ENCODE data around the gene ACAD8. TPM values are rescaled to one million over a fixed set of nuclear protein-coding genes. Genes with fewer than 3 reads are reported as not detected.
A peak's percentile ranks its signal among the peaks of the same experiment; 100 is the strongest.

The ACAD8 gene
- total and polyA plus RNA-seq, 12 donors: 21.6 to 52.2 (median 38.7) TPM

DNA sequence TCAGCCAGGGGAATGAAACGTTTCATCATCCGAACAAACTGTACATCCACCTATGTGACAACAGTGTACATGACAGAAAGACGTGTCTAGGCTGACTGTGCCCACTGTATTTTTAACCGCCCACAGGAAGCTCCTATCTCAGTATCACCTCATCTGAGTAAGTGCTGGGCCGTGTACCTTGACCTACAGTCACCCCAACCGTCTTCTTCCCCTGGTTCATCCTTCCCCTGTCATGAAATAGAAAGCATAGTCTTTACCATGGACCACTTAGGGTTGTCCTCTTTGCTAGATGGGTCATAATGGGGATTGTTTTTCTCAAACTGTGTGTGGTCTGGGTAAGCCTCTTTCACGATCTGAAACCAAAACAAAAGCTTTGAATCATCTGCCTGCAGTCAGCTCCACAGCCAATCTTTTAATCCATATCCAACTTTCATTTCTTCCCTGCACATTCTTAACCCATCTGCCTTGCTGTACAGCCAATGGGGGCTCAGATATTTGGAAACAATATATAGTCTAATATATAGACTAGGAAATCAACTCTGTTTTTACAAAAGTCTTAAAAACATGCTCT is 4.4 kb upstream of the ACAD8 start:
- WGBS, 2 donors: 62 to 68% methylated on average over 7 of the region's 7 CpGs
- DNase-seq (no peak), ATAC-seq (no peak)
- TF ChIP-seq, protein P1, sequence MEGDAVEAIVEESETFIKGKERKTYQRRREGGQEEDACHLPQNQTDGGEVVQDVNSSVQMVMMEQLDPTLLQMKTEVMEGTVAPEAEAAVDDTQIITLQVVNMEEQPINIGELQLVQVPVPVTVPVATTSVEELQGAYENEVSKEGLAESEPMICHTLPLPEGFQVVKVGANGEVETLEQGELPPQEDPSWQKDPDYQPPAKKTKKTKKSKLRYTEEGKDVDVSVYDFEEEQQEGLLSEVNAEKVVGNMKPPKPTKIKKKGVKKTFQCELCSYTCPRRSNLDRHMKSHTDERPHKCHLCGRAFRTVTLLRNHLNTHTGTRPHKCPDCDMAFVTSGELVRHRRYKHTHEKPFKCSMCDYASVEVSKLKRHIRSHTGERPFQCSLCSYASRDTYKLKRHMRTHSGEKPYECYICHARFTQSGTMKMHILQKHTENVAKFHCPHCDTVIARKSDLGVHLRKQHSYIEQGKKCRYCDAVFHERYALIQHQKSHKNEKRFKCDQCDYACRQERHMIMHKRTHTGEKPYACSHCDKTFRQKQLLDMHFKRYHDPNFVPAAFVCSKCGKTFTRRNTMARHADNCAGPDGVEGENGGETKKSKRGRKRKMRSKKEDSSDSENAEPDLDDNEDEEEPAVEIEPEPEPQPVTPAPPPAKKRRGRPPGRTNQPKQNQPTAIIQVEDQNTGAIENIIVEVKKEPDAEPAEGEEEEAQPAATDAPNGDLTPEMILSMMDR (IDR thresholded peaks at IDR 0.05): no peak
- Histone ChIP-seq H3K9me3 (no peaks in the 10 kb centered on the region), H3K27me3 (no peaks in the 10 kb centered on the region), H3K36me3 (peaks cover 0 to 77% (median 59%) of the 10 kb centered on the region in 9 donors), H3K4me3 (no peak overlapping the region), H3K27ac (no peak overlapping the region), H3K4me1 (peaks cover 7 to 23% (median 14%) of the 10 kb centered on the region in 9 donors)
- intact Hi-C loops (cut with DNase I): no loop called here

DNA sequence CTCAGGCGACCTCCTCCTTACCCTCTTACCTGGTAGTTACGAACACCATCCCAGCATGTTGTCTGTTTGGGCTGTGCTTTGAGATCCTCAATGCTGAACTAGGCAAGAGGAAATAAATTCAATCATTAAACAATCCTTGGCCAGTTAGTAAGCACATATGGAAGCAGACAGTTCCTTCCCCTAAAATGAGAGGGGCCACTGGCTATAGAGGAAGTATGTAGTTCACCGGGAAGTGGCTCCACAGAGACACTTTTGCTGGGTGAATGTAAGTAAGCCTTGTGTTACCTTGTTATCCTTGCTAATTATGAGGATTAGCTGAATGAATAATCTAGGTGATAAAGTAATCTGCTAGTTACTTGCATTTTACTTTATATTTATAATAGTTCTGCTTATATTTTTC is 3.1 kb upstream of the ACAD8 start:
- Histone ChIP-seq H3K4me3 (no peak overlapping the region), H3K27me3 (no peaks in the 10 kb centered on the region), H3K27ac (no peak overlapping the region), H3K9me3 (no peaks in the 10 kb centered on the region), H3K36me3 (peaks cover 0 to 64% (median 47%) of the 10 kb centered on the region in 9 donors), H3K4me1 (peaks cover 7 to 35% (median 25%) of the 10 kb centered on the region in 9 donors)
- TF ChIP-seq, protein P1 (IDR thresholded peaks at IDR 0.05): no peak
- intact Hi-C loops (cut with DNase I): loop anchor here in 2 of 10 donors (10.0 kb wide), 2 partner anchors 185 to 205 kb away; partner anchors contain the start of gene JAM3 (in 1 of the 2)
- ATAC-seq (no peak), DNase-seq (no peak)
- 92% methylated on average over 3 of the region's 3 CpGs for whole genome bisulfite sequencing, 2 donors

DNA sequence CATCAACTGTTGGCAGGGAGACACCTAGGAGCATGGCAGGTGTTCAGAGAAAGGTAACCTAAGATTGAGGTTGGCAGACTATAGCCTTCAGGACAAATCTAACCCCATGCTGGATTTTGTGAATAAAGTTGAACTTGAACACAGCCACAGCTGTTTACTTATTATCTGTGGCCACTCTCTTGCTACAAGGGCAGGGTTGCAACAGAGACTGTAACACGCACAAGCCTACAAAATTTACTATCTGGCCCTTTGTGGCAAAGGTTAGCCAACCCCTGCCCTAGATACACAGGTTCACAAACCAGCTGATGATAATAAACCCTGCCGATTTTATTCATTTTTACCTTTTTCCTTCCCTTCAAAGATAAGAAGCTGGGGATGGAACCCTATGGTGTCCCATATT is 2.7 kb upstream of the ACAD8 start:
- Histone ChIP-seq H3K9me3 (no peaks in the 10 kb centered on the region), H3K4me3 (no peak overlapping the region), H3K27ac (no peak overlapping the region), H3K4me1 (peaks cover 7 to 36% (median 25%) of the 10 kb centered on the region in 9 donors), H3K36me3 (peaks cover 0 to 60% (median 42%) of the 10 kb centered on the region in 9 donors), H3K27me3 (no peaks in the 10 kb centered on the region)
- intact Hi-C loops (cut with DNase I): loop anchor here in 2 of 10 donors (10.0 kb wide), 2 partner anchors 186 to 206 kb away; partner anchors contain the start of gene JAM3 (in 1 of the 2)
- TF ChIP-seq, protein P1 (IDR thresholded peaks at IDR 0.05): no peak
- WGBS, 2 donors: 89 to 93% methylated on average over 2 of the region's 2 CpGs
- DNase-seq: no peak
- ATAC-seq: no peak

DNA sequence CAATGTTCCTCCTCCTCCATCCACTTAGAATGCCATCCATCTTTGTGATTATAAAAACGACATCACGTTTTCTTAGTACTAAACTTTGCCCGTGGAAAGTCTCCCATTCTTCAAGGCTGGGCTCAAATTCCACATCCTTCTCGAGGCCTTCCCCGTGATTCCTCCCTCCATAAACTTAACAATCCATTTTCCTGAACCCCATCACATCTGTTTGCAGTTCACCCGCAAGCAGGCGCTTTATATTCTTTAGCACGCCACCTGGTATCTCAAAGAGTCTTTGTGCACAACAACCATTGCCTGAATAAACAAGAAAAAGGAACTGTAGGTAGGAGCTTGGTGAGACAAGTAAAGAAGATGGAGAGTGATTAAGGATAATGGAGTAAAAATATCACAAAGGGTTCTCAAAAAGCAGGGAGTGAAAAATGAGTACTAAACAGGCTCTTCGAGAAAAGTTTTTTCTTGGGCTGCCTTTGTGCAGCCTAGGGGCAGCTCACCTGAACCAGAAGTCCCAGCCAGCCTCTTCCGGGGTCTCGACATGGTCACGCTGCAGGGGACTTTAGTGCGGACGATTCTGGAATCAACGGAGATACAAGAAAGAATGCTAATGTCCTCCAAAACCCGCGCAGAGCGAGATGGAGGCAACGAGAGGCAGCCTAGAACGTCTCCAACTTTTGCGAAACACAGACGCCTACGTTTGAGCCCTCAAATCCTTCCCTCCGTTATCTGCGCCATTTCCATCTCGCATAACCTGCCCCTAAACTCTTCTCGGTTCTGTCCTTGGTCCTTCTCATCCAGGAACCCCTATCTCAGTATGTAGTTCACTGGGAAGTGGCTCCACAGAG is 801 bp upstream of the ACAD8 start:
- ATAC-seq (peak in 6 of 8 donors; percentile 1 to 32 (median 26)), DNase-seq (peak in 1 of 2 donors; percentile 18)
- H3K27ac ChIP-seq: peak overlapping the region in 9 of 10 donors; percentile 59 to 86 (median 80)
- peaks cover 7 to 36% (median 25%) of the 10 kb centered on the region in 9 donors for H3K4me1 ChIP-seq
- peaks cover 0 to 52% (median 25%) of the 10 kb centered on the region in 9 donors for H3K36me3 ChIP-seq
- H3K4me3 ChIP-seq: peak overlapping the region; percentile 82 to 97 (median 93)
- 8 to 9% methylated on average over 27 of the region's 27 CpGs for WGBS, 2 donors
- no peaks in the 10 kb centered on the region for H3K9me3 ChIP-seq
- intact Hi-C loops (cut with DNase I): loop anchor here in 5 of 10 donors (1.0 to 10.0 kb wide), 4 partner anchors 28 to 208 kb away; partner anchors contain the start of genes VPS26B (in 5 of the 5) and JAM3 (in 1 of the 5)
- no peaks in the 10 kb centered on the region for H3K27me3 ChIP-seq
- TF ChIP-seq, protein P1 (IDR thresholded peaks at IDR 0.05): no peak
